GM23338 (cell line): Measurements from ENCODE around the gene LAMC3. TPM values are rescaled to one million over a fixed set of nuclear protein-coding genes. Genes with fewer than 3 reads are reported as not detected.

Experiments
- ATAC-seq: fragments of 200-7000 bp; cut with Tn5 transposase; 3 replicates; pipeline ENCODE4 v1.9.1; 2020
- DNase-seq: peaks from one replicate; pipeline ENCODE4 v3.0.0-alpha.2; 2015; ENCODE audit warnings: low spot score
- H2AFZ ChIP-seq: fragments of 200-600 bp; sonication (generic); 2 replicates; pipeline ENCODE4 v1.8.0; 2016; ENCODE audit warnings: antibody characterized with exemption, mild to moderate bottlenecking, moderate library complexity
- H3F3A ChIP-seq: fragments of 200-600 bp; sonication (generic); replicated peaks from 2 replicates; pipeline ENCODE4 v1.8.0; 2017; ENCODE audit warnings: antibody characterized with exemption, mixed run types, low read depth
- H3K27ac ChIP-seq: fragments of 200-600 bp; sonication (generic); 2 replicates; pipeline ENCODE4 v1.6.1; 2016; ENCODE audit warnings: low read depth
- H3K27me3 ChIP-seq: fragments of 200-600 bp; sonication (generic); 2 replicates; pipeline ENCODE4 v1.8.0; 2016; ENCODE audit warnings: mild to moderate bottlenecking, mixed run types, moderate library complexity; ENCODE audit not compliant: insufficient read depth
- H3K36me3 ChIP-seq: fragments of 200-600 bp; sonication (generic); 2 replicates; pipeline ENCODE4 v1.8.0; 2016; ENCODE audit warnings: mild to moderate bottlenecking; ENCODE audit not compliant: insufficient read depth
- H3K4me1 ChIP-seq: fragments of 200-600 bp; sonication (generic); 2 replicates; pipeline ENCODE4 v1.8.0; 2016; ENCODE audit warnings: mild to moderate bottlenecking, moderate library complexity; ENCODE audit not compliant: insufficient read depth
- H3K4me2 ChIP-seq: fragments of 200-600 bp; sonication (generic); 2 replicates; pipeline ENCODE4 v1.7.1; 2017; ENCODE audit warnings: mixed run types
- H3K4me3 ChIP-seq: fragments of 200-600 bp; sonication (generic); 2 replicates; pipeline ENCODE4 v1.6.1; 2016; ENCODE audit warnings: mixed run types
- H3K79me2 ChIP-seq: fragments of 200-600 bp; sonication (generic); replicated peaks from 2 replicates; pipeline ENCODE4 v1.8.0; 2017; ENCODE audit warnings: mild to moderate bottlenecking; ENCODE audit not compliant: insufficient read depth
- H3K9me2 ChIP-seq: fragments of 200-600 bp; sonication (generic); 2 replicates; pipeline ENCODE4 v1.8.0; 2017; ENCODE audit not compliant: insufficient read depth
- H4K20me1 ChIP-seq: fragments of 200-600 bp; sonication (generic); replicated peaks from 2 replicates; pipeline ENCODE4 v1.8.0; 2017; ENCODE audit warnings: mild to moderate bottlenecking; ENCODE audit not compliant: insufficient read depth
- H3K27ac Mint-ChIP-seq: 2 replicates; pipeline ENCODE4 v1.8.0; 2020; ENCODE audit warnings: inconsistent platforms, mild to moderate bottlenecking, moderate library complexity, mixed read lengths
- H3K27me3 Mint-ChIP-seq: 3 replicates; pipeline ENCODE4 v1.8.0; 2022; ENCODE audit warnings: low read depth, mild to moderate bottlenecking, moderate library complexity, mixed read lengths, inconsistent platforms; ENCODE audit not compliant: insufficient read depth, poor library complexity
- H3K36me3 Mint-ChIP-seq: 3 replicates; pipeline ENCODE4 v1.8.0; 2021; ENCODE audit warnings: low read depth, mild to moderate bottlenecking, inconsistent platforms, moderate library complexity, mixed read lengths
- H3K4me1 Mint-ChIP-seq: 3 replicates; pipeline ENCODE4 v1.8.0; 2020; ENCODE audit warnings: mild to moderate bottlenecking, inconsistent platforms, mixed read lengths
- H3K4me3 Mint-ChIP-seq: 3 replicates; pipeline ENCODE4 v1.8.0; 2021; ENCODE audit warnings: moderate library complexity, mild to moderate bottlenecking, inconsistent platforms, mixed read lengths
- H3K9me3 Mint-ChIP-seq: 3 replicates; pipeline ENCODE4 v1.8.0; 2020; ENCODE audit warnings: moderate library complexity, mild to moderate bottlenecking, inconsistent platforms, mixed read lengths
- CTCF ChIP-seq, 2 experiments: fragments of 200-600 bp in 1 of 2; sonication (generic) in 1 of 2; conservative IDR thresholded peaks; 2 replicates each; pipeline versions ENCODE4 v1.5.1 to v1.6.1; 2016 to 2017; ENCODE audit warnings: antibody characterized with exemption in 2 of 2, low read depth in 2 of 2, mild to moderate bottlenecking in 2 of 2, moderate library complexity in 1 of 2
- ETS1 ChIP-seq: IDR thresholded peaks from 2 replicates; pipeline ENCODE4 v1.6.1; 2016; ENCODE audit warnings: antibody characterized with exemption
- EZH2phosphoT487 ChIP-seq: fragments of 200-600 bp; sonication (generic); IDR thresholded peaks from one replicate; pipeline ENCODE4 v1.8.1; 2018; ENCODE audit warnings: antibody characterized with exemption; ENCODE audit not compliant: unreplicated experiment
- JUNB ChIP-seq: IDR thresholded peaks from one replicate; pipeline ENCODE4 v1.6.1; 2016; ENCODE audit warnings: antibody characterized with exemption; ENCODE audit not compliant: unreplicated experiment
- NANOG ChIP-seq: IDR thresholded peaks from 2 replicates; pipeline ENCODE4 v1.6.1; 2016; ENCODE audit warnings: antibody characterized with exemption, borderline replicate concordance
- POLR2AphosphoS5 ChIP-seq: IDR thresholded peaks from 2 replicates; pipeline ENCODE4 v1.6.1; 2016; ENCODE audit warnings: antibody characterized with exemption, low read depth
- ZNF331 ChIP-seq: fragments of 250-450 bp; sonication (Bioruptor Pico); IDR thresholded peaks from 2 replicates; pipeline ENCODE4 v1.5.0; 2020; ENCODE audit warnings: low read depth, mild to moderate bottlenecking, moderate library complexity
- polyA plus RNA-seq: library from polyadenylated mRNA; unstranded; fragments of >200 nt; fragmentation: Nextera tagmentation; extraction: Ambion mirVana; gene quantifications from 2 replicates; pipeline ENCODE4 v1.2.1, GENCODE V29; 2016
- total RNA-seq: library from RNA; depleted of rRNA; stranded (reverse); fragments of >200 nt; shearing (Covaris generic); gene quantifications from 2 replicates; pipeline ENCODE4 v1.2.3, GENCODE V29; 2014
- TF ChIP-seq, protein P1 (sequence below): fragments of 250-450 bp; sonication (Bioruptor Pico); IDR thresholded peaks from 2 replicates; pipeline ENCODE4 v1.5.0; 2020; ENCODE audit warnings: mild to moderate bottlenecking, moderate library complexity
- TF ChIP-seq, protein P2 (sequence below): IDR thresholded peaks from one replicate; pipeline ENCODE4 v1.6.1; 2018; ENCODE audit warnings: antibody characterized with exemption; ENCODE audit not compliant: unreplicated experiment

The LAMC3 gene
- total and polyA plus RNA-seq, 2 experiments from 2014 or later = 9.0 to 27.4 TPM

GRCh38 chr9:131049829-131050715 lies 41.1 kb downstream of the LAMC3 start:
- Histone ChIP-seq H3K4me2 (no peak overlapping the region), H3K79me2 (no peaks in the 10 kb centered on the region), H3F3A (no peaks in the 10 kb centered on the region), H3K9me2 (no peaks in the 10 kb centered on the region), H3K4me3 (no peak overlapping the region), H4K20me1 (no peaks in the 10 kb centered on the region), H3K27ac (no peak overlapping the region), H3K36me3 (no peaks in the 10 kb centered on the region), H3K4me1 (no peaks in the 10 kb centered on the region), H3K27me3 (no peaks in the 10 kb centered on the region), H2AFZ (no peak overlapping the region)
- TF ChIP-seq, protein P1, sequence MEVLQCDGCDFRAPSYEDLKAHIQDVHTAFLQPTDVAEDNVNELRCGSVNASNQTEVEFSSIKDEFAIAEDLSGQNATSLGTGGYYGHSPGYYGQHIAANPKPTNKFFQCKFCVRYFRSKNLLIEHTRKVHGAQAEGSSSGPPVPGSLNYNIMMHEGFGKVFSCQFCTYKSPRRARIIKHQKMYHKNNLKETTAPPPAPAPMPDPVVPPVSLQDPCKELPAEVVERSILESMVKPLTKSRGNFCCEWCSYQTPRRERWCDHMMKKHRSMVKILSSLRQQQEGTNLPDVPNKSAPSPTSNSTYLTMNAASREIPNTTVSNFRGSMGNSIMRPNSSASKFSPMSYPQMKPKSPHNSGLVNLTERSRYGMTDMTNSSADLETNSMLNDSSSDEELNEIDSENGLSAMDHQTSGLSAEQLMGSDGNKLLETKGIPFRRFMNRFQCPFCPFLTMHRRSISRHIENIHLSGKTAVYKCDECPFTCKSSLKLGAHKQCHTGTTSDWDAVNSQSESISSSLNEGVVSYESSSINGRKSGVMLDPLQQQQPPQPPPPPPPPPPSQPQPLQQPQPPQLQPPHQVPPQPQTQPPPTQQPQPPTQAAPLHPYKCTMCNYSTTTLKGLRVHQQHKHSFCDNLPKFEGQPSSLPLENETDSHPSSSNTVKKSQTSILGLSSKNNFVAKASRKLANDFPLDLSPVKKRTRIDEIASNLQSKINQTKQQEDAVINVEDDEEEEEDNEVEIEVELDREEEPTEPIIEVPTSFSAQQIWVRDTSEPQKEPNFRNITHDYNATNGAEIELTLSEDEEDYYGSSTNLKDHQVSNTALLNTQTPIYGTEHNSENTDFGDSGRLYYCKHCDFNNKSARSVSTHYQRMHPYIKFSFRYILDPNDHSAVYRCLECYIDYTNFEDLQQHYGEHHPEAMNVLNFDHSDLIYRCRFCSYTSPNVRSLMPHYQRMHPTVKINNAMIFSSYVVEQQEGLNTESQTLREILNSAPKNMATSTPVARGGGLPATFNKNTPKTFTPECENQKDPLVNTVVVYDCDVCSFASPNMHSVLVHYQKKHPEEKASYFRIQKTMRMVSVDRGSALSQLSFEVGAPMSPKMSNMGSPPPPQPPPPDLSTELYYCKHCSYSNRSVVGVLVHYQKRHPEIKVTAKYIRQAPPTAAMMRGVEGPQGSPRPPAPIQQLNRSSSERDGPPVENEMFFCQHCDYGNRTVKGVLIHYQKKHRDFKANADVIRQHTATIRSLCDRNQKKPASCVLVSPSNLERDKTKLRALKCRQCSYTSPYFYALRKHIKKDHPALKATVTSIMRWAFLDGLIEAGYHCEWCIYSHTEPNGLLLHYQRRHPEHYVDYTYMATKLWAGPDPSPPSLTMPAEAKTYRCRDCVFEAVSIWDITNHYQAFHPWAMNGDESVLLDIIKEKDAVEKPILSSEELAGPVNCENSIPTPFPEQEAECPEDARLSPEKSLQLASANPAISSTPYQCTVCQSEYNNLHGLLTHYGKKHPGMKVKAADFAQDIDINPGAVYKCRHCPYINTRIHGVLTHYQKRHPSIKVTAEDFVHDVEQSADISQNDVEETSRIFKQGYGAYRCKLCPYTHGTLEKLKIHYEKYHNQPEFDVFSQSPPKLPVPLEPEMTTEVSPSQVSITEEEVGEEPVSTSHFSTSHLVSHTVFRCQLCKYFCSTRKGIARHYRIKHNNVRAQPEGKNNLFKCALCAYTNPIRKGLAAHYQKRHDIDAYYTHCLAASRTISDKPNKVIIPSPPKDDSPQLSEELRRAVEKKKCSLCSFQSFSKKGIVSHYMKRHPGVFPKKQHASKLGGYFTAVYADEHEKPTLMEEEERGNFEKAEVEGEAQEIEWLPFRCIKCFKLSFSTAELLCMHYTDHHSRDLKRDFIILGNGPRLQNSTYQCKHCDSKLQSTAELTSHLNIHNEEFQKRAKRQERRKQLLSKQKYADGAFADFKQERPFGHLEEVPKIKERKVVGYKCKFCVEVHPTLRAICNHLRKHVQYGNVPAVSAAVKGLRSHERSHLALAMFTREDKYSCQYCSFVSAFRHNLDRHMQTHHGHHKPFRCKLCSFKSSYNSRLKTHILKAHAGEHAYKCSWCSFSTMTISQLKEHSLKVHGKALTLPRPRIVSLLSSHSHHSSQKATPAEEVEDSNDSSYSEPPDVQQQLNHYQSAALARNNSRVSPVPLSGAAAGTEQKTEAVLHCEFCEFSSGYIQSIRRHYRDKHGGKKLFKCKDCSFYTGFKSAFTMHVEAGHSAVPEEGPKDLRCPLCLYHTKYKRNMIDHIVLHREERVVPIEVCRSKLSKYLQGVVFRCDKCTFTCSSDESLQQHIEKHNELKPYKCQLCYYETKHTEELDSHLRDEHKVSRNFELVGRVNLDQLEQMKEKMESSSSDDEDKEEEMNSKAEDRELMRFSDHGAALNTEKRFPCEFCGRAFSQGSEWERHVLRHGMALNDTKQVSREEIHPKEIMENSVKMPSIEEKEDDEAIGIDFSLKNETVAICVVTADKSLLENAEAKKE = no peak
- TF ChIP-seq NANOG (no peak), ZNF331 (CRISPR knock-in tag) (no peak), POLR2AphosphoS5 (no peak), EZH2phosphoT487 (no peak), CTCF (conservative IDR thresholded peaks at IDR 0.05; ENCODE audit: low read depth in 2 of 2) (no peak), JUNB (no peak), ETS1 (no peak)
- TF ChIP-seq, protein P2, sequence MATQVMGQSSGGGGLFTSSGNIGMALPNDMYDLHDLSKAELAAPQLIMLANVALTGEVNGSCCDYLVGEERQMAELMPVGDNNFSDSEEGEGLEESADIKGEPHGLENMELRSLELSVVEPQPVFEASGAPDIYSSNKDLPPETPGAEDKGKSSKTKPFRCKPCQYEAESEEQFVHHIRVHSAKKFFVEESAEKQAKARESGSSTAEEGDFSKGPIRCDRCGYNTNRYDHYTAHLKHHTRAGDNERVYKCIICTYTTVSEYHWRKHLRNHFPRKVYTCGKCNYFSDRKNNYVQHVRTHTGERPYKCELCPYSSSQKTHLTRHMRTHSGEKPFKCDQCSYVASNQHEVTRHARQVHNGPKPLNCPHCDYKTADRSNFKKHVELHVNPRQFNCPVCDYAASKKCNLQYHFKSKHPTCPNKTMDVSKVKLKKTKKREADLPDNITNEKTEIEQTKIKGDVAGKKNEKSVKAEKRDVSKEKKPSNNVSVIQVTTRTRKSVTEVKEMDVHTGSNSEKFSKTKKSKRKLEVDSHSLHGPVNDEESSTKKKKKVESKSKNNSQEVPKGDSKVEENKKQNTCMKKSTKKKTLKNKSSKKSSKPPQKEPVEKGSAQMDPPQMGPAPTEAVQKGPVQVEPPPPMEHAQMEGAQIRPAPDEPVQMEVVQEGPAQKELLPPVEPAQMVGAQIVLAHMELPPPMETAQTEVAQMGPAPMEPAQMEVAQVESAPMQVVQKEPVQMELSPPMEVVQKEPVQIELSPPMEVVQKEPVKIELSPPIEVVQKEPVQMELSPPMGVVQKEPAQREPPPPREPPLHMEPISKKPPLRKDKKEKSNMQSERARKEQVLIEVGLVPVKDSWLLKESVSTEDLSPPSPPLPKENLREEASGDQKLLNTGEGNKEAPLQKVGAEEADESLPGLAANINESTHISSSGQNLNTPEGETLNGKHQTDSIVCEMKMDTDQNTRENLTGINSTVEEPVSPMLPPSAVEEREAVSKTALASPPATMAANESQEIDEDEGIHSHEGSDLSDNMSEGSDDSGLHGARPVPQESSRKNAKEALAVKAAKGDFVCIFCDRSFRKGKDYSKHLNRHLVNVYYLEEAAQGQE = no peak
- DNase-seq (no peak), ATAC-seq (no peak)
- Mint-ChIP-seq H3K27ac (no peak overlapping the region), H3K4me1 (no peaks in the 10 kb centered on the region), H3K9me3 (no peaks in the 10 kb centered on the region; the same call in 2 of the 3 replicates), H3K4me3 (no peak overlapping the region), H3K36me3 (peaks cover 6% of the 10 kb centered on the region), H3K27me3 (peaks cover 1% of the 10 kb centered on the region)
